HG03432 (cell line): ENCODE data around the gene MSMO1.
"Not testable (repeated sequence)": the region's sequence is repeated elsewhere in the genome, so short reads cannot be mapped to it uniquely, and the experiment has no call there.

ENCODE experiments used
- ATAC-seq: cut with Tn5 transposase; IDR thresholded peaks from one replicate; pipeline ENCODE4 v1.9.1; 2021; ENCODE audit warnings: mild to moderate bottlenecking, moderate library complexity; ENCODE audit not compliant: unreplicated experiment

The MSMO1 gene

GRCh38 chr4:165324236-165324917 is 3.1 kb upstream of the MSMO1 start:
- ATAC-seq, result no peak

DNA sequence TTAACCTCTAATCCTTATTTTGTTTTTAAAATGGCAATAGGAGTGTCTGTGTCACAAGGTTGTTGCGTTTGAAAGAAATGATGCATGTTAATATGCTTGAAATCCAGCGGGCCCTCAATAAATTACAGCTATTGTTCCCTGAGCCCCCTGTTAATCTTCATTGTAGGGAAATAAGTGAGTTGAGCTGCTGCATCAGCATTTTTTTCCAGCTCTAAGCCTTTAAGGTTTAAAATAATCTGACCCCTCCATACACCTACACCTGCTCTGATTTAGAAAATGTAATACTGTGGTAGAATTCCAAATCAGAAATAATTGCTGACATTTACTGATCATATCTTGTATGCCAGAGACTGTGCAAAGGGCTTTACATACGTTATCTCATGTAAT is 2.6 kb upstream of the MSMO1 start:
- ATAC-seq, result no peak

GRCh38 chr4:165325732-165326512 is 1.5 kb upstream of the MSMO1 start:
- no peak for ATAC-seq

DNA sequence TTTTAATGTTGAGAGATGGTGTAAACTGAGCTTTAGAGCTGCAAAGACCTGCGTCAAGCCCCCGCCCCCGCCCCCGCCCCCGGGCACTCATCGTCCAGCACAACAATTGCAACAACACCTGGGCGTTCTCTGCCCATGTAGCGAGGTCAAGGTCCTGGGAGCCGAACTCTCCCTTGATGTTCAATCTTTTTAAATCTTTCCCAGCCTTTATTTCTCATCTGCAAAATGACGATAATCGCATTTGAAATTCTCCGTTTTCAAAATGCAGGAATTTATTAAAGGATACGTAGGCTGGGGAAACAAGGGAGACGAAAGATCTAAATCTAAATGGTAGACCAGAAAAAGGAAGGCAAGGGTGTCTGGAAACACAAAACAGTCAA is 648 bp upstream of the MSMO1 start:
- ATAC-seq, result peak; percentile 19

DNA sequence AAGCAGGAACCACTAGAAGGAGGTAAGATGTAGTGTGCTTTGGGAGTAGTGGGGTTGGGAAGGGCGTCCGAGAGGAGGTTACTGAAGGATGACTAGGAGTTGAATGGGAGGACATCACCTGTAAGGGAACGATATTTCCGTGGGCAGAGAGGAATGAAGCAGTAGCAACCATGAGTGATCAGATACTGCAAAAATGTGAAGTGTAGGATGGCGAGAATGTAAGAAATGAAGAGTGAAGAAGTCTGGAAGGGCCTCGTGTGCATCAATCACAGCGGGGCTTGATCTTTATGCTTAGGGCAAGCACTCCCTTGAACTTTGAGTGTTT is 594 bp downstream of the MSMO1 start:
- ATAC-seq, result no peak

DNA sequence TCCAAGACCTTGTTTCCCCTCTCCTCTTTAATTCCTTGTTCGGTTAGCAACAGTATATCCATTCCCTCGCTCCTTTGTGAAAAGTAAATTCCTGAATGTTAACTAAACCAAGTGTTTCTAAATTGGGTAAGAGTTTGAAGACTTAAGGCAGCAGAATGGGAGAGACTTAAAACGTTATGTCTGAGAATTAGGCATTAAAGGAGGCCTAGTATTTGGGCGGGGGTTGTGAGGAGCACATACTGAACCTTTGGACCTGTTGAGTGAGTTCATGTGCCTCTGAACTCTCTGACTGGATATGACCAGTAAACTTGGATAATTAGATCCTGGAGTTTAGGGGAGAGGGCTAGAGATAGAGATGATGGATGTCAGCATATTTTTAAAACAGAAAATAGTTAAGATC is 1.2 kb downstream of the MSMO1 start:
- ATAC-seq, result no peak

DNA sequence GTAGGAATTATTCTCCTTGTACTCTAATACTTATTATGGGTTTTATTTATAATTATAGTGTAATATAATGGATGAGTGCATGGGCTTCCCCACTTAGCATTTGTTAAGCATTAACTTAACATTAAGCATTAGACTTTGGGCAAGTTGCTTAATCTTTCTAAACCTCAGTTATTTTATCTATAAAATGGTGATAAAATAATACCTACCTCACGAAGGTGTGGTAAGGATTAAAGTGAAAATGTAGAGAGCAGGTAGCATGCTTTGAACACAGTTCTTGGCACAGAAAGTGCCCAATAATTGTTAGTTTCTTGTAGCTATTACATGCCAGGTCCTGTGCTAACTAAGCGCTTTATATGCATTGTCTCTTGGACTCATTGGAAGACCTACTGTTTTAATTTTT is 2.6 kb downstream of the MSMO1 start:
- ATAC-seq, result no peak

DNA sequence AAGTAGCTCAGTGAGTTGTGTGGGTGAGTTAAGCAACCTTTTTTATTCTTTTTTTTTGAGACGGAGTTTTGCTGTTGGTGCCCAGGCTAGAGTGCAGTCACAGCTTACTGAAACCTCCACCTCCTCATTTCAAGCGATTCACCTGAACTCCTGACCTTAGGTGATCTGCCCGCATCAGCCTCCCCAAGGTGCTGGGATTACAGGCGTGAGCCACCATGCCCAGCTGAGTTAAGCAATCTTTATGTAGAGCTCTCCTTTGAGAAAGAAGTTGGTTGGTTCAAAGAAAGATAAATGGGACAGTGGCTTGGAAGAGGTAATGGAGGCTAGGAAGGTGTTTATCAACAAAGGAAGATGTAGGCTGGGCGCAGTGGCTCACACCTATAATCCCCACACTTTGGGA is 3.2 kb downstream of the MSMO1 start:
- no peak for ATAC-seq

DNA sequence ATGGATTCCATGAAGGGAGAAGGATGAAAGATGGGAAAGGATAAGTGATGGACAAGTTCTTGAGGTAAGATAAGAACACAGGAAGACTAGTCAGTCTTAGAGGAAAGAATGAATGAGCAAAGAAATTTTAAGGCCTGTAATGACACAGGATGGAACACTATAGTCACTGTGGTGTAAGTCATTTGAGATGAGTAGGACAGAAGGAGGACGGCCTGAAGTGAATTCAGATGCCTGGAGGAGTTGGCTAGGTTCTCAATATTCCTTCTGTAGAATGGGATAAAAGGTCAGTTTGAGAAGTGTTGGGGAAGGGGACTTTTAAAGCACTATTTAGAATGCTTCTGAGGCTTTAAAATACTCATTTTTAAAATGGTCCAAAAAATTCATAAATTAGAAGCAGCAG is 3.9 kb downstream of the MSMO1 start:
- no peak for ATAC-seq

DNA sequence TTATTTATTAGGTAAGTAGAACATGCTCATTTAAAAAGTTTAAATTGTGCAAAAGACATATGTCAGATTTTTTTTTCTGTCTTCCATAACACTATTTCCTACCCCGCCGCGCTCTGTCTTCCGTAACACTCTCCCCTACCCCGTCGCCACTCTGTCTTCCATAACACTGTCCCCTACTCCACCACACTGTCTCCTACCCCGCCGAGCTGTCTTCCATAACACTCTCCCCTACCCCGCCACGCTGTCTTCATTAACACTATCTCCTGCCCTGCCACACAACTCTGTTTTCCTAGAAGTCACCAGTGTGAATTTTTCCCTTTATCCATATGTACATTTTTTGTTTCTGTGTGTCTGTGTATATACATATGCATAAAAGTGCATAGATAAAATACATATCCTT is 4.4 kb downstream of the MSMO1 start:
- ATAC-seq, result no peak

GRCh38 chr4:165332502-165332901 is 5.0 kb downstream of the MSMO1 start:
- ATAC-seq, result no peak

GRCh38 chr4:165335163-165335703 is 7.8 kb downstream of the MSMO1 start:
- ATAC-seq, result no peak

DNA sequence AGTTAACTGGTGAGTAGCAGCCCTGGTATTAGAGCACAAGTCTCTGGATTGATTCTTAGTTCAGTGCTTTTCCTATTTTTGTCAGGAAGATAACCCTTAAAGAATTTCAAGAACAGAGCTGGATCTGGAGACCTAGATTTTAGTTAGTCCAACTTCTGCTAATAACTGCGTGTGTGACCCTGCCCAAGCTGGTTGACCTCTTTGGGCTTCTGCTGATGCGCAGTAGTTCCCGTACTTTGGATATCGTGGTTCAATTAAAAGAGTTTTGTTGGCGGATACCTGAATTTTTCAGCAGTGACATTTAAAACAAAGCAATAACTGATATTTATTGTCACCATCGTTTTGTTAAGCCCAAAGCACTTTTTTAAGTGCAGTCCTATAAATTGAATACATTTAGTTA is 9.3 kb downstream of the MSMO1 start:
- no peak for ATAC-seq

DNA sequence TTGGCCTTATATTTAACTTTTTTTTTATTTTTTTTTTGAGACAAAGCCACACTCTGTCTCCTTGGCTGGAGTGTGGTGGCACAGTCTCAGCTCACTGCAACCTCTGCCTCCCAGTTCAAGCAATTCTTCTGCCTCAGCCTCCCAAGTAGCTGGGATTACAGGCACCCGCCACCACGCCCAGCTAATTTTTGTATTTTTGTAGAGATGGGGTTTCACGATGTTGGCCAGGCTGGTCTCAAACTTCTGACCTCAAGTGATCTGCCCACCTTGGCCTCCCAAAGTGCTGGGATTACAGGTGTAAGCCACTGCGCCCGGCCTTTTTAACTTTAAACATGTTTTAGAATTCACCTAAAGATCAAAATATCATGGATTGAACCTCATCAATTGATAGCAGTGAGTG is 14.9 kb downstream of the MSMO1 start:
- not testable (repeated sequence) for ATAC-seq

DNA sequence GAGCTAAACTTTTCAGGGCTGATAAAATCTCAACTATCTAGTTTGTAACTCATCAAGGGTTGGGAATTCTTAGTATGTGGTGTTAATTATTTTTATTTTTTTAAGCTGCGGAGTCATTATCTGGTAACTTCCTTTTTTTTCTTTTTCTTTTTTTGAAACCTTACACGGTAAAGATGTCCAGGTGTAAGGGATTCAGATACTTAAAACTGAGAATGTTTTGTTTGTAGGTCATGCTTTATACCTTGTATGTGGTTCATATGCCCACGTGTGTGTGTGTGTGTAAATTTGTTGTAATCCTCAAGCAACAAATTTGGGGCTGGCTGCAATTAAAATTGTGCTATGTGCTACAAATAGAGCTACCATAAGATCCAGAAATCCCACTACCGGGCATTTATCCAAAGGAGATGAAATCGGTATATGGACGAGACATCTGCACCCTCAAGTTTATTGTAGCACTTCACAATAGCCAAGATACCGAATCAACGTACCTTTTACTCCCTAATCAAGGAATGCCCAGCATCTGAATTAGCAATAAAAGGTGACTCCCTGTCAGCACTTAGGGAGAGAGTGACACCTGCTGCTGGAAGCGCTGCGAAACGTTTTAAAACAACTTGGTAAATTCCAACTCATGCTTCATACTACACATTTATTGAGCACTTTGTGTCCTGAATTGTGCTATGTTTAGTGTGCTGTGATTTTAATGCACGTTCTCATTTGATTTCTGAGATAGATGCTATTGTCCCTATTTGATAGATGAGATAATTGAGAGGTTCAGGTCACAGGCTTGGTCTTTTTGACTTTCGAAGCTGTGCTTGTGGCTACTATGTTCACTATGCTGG is 16.1 kb downstream of the MSMO1 start:
- no peak for ATAC-seq

DNA sequence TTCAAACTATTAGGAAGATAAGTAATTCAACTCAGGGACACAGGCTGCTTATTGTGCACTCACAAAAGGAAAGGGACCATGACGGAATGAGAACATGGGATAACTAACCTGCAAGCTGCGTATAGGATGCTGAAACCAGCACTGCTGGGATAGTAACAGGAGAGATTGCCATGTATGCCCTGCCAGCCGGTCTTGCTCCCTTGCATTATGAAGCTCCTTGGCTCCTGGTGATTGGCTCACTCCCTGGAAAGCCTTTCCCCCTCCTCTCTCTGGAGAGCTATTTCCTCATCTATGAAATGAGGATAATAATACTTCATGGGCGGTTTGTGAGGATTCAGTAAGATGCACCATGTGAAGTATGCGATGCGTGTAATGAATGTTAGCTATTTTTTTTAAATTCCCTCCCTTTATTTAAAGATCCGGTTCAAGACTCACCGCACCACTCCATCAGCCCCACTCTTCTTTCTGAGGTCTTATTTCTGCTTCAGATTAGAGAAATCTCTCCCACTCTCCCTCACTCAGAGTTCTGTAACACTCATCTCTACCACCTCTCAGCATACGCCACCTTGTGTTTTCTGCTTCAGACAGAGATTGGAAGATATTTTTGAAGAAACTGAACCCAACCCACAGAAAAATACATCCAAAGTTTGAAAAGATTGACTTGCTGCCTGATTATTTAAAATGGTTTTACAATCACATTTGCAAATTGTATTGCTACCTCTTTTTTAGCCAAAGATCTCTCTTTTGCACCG is 18.4 kb downstream of the MSMO1 start:
- no peak for ATAC-seq

- no peak for ATAC-seq
These were observed 20.4 kb downstream of the MSMO1 start for GRCh38 chr4:165347647-165348569.

DNA sequence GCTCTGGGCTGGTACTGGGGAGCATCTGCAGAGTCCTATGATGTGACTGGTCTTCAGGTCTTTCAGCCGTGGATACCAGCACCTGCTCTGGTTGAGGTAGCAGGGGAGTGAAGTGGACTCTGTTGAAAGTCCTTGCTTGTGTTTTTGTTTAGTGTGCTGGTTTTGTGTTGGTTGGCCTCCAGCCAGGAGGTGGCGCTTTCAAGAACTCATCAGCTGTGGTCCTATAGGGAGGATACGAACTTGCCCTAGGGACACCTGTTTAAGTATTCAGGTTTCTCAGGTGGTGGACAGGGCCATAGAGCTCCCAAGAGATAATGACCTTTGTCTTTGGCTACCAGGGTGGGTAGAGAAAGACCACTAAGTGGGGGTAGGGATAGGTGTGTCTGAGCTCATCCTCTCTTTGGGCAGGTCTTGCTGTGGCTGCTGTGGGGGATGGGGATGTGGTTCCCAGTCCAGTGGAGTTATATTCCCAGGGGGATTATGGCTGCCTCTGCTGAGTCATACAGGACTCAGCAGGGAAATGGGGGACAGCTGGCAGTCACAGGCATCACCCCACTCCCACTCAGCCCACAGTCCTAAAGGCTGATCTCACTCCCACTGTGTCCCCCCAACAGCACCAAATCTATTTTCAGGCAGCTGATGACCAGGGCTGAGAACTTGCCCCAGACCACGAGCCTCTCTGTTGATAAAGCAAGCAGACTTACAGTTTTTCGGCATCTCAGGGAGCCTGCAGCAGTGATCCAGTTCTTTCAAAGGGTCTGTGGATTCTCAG is 24.1 kb downstream of the MSMO1 start:
- no peak for ATAC-seq

DNA sequence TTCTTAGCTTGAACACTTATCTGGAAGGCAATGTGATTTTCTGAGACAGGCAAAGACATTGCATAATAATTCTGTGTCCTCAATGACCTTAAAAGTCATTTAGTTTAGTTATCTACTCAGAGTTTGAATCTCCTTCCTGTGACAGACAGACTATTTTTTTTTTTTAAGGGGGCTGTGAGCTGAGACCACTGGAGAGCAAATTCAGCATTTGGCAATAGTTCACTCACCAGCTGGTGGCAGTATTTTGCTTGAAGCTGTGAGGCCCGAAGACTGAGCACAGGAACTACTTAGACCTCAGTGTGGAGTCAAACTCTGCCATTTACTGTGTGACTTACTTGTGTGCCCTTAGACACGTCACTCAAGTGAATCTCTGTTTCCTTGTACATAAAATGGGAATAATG is 28.4 kb downstream of the MSMO1 start:
- peak; percentile 60 for ATAC-seq
